ENCODE data around the gene ATP8A1. TPM values are rescaled to one million over a fixed set of nuclear protein-coding genes. Genes with fewer than 3 reads are reported as not detected.

Gene ATP8A1
- total RNA-seq, 1 donor from 2014 or later = 2.4 TPM

GRCh38 chr4:42594888-42595287, 62.0 kb downstream of the ATP8A1 start:
- no peak for TF ChIP-seq CTCF (IDR thresholded peaks at IDR 0.05)
- no peak for DNase-seq (ENCODE audit: extremely low spot score, unreplicated experiment)
- Mint-ChIP-seq H3K27ac (ENCODE audit: unreplicated experiment) (no peak overlapping the region), H3K4me1 (ENCODE audit: unreplicated experiment) (no peaks in the 10 kb centered on the region), H3K36me3 (ENCODE audit: unreplicated experiment) (no peaks in the 10 kb centered on the region), H3K9me3 (ENCODE audit: unreplicated experiment) (no peaks in the 10 kb centered on the region), H3K27me3 (ENCODE audit: unreplicated experiment) (peaks cover 12% of the 10 kb centered on the region), H3K4me3 (ENCODE audit: unreplicated experiment) (no peak overlapping the region)

GRCh38 chr4:42588909-42589308, 68.0 kb downstream of the ATP8A1 start:
- Mint-ChIP-seq H3K9me3 (ENCODE audit: unreplicated experiment) (no peaks in the 10 kb centered on the region), H3K27ac (ENCODE audit: unreplicated experiment) (no peak overlapping the region), H3K27me3 (ENCODE audit: unreplicated experiment) (peaks cover 5% of the 10 kb centered on the region), H3K4me1 (ENCODE audit: unreplicated experiment) (no peaks in the 10 kb centered on the region), H3K36me3 (ENCODE audit: unreplicated experiment) (no peaks in the 10 kb centered on the region), H3K4me3 (ENCODE audit: unreplicated experiment) (no peak overlapping the region)
- DNase-seq (ENCODE audit: extremely low spot score, unreplicated experiment) = no peak
- no peak for TF ChIP-seq CTCF (IDR thresholded peaks at IDR 0.05)

GRCh38 chr4:42586775-42587174, 70.1 kb downstream of the ATP8A1 start:
- H3K4me1 Mint-ChIP-seq (ENCODE audit: unreplicated experiment) = no peaks in the 10 kb centered on the region
- no peaks in the 10 kb centered on the region for H3K9me3 Mint-ChIP-seq (ENCODE audit: unreplicated experiment)
- no peak overlapping the region for H3K4me3 Mint-ChIP-seq (ENCODE audit: unreplicated experiment)
- no peak for DNase-seq (ENCODE audit: extremely low spot score, unreplicated experiment)
- no peaks in the 10 kb centered on the region for H3K36me3 Mint-ChIP-seq (ENCODE audit: unreplicated experiment)
- H3K27ac Mint-ChIP-seq (ENCODE audit: unreplicated experiment) = no peak overlapping the region
- peaks cover 4% of the 10 kb centered on the region for H3K27me3 Mint-ChIP-seq (ENCODE audit: unreplicated experiment)
- no peak for TF ChIP-seq CTCF (IDR thresholded peaks at IDR 0.05)

- H3K4me3 Mint-ChIP-seq (ENCODE audit: unreplicated experiment) = no peak overlapping the region
- H3K27ac Mint-ChIP-seq (ENCODE audit: unreplicated experiment) = no peak overlapping the region
- no peak for DNase-seq (ENCODE audit: extremely low spot score, unreplicated experiment)
- no peak for TF ChIP-seq CTCF (IDR thresholded peaks at IDR 0.05)
- no peaks in the 10 kb centered on the region for H3K36me3 Mint-ChIP-seq (ENCODE audit: unreplicated experiment)
- H3K4me1 Mint-ChIP-seq (ENCODE audit: unreplicated experiment) = no peaks in the 10 kb centered on the region
- no peaks in the 10 kb centered on the region for H3K9me3 Mint-ChIP-seq (ENCODE audit: unreplicated experiment)
- H3K27me3 Mint-ChIP-seq (ENCODE audit: unreplicated experiment) = no peaks in the 10 kb centered on the region
Observed at GRCh38 chr4:42579903-42580302, 77.0 kb downstream of the ATP8A1 start.

GRCh38 chr4:42578187-42578586, 78.7 kb downstream of the ATP8A1 start:
- no peaks in the 10 kb centered on the region for H3K9me3 Mint-ChIP-seq (ENCODE audit: unreplicated experiment)
- H3K27me3 Mint-ChIP-seq (ENCODE audit: unreplicated experiment) = no peaks in the 10 kb centered on the region
- DNase-seq (ENCODE audit: extremely low spot score, unreplicated experiment) = no peak
- no peak for TF ChIP-seq CTCF (IDR thresholded peaks at IDR 0.05)
- no peak overlapping the region for H3K4me3 Mint-ChIP-seq (ENCODE audit: unreplicated experiment)
- H3K4me1 Mint-ChIP-seq (ENCODE audit: unreplicated experiment) = no peaks in the 10 kb centered on the region
- H3K36me3 Mint-ChIP-seq (ENCODE audit: unreplicated experiment) = no peaks in the 10 kb centered on the region
- H3K27ac Mint-ChIP-seq (ENCODE audit: unreplicated experiment) = no peak overlapping the region

All from osteocyte (in vitro differentiated cells).